NCI-H226 (cell line): Measurements from ENCODE around the gene FHDC1.

Experiments used
- DNase-seq: peaks from one replicate; pipeline ENCODE4 v3.0.0-alpha.2; 2015

FHDC1 gene

DNA sequence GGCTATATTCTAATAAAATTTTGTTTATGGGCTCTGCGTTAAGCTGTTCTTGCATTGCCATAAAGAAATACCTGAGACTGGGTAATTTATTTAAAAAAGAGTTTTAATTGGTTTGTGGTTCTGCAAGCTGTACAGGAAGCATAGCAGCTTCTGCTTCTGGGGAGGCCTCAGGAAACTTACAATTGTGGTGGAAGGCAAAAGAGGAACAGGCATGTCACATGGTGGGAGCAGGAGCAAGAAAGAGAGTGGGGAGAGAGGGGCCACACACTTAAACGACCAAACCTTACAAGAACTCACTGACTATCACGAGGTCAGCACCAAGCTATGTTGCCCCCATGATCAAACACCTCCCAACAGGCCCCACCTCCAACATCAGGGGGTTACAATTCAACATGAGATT is 74.0 kb downstream of the FHDC1 start:
- DNase-seq = no peak

DNA sequence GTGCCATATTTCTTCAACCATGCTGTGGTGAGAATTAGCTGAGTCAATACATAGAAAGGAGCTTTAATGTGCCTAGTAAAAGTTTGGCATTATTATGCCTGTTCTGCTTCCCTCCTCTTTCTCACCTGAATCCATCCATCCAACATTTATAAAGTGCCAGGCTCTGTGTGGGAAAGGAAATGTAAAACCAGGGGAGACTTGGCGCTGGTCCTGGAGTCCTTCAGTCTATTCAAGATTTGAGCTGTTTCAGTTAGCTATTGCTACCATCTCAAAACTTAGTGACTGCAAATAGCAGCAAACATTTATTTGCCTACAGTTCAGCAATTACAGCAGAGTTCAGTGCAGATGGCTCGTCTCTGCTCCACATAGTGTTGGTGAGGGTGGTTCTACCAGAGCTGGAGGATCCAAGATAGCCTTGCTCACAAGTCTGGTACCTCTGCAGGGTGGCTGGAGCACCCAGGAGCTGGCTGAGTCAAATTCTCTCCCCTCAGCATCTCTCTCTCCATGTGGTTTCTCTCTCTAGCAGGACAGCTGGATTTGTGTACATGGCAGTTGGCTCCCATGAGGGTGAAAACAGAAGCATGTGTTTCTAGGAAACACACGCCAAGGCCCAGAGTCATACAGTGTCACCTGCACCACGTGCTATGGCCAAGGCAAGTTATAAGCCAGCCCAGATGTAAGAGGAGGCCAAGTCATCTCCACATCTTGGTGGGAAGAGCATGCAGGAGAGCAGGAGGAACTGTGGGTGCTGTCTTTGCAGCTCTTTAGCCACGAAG is 77.3 kb downstream of the FHDC1 start:
- DNase-seq = no peak

DNA sequence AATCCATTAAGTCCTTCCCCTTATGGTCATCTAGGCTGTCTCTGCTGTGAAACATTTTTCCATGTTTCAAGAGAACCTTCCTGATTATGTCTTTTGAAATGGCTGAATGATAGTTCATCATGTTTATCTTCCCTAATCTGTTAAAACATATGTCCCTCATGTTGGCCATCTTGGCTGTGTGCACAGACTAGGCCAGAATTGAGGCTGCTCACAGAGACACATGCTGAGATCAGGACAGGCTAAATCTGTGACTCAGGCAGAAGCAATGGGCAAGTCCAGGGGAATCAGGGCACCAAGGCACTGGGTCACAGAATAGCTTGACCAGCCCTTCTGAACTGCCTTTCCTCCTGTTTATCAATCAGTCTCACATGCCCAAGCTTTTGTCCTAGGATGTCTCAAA is 78.3 kb downstream of the FHDC1 start:
- no peak for DNase-seq

DNA sequence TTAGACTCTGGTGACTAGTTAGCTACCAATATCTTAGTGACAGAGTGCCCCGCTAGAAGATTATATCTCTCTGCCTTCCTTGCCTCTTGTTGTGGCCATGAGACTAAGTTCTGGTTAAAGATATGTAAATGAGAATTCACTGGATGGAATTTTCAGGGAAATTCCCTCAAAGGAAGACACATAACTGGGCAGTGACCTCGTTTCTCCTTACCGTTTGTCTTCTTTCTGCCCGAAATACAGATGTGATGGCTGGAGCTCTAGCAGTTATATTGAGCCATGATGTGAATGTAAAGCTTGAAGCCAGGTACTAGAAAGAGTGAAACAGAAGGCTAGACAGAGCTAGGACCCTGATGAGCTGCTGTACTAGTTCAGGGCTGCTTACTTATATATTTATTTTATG is 80.5 kb downstream of the FHDC1 start:
- DNase-seq = no peak

DNA sequence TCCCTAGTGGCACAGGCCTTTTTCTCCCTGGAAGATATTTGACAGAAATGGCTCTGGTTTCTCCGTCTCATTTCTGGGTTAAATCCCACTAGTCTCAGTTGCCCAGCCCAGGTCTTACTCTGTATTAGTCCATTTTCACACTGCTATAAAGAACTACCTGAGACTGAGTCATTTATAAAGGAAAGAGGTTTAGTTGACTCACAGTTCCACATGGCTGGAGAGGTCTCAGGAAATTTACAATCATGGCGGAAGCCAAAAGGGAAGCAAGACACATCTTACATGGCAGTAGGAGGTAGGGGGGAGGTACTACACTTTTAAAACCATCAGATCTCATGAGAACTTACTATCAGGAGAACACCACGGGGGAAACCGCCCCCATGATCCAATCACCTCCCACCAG is 81.9 kb downstream of the FHDC1 start:
- no peak for DNase-seq

DNA sequence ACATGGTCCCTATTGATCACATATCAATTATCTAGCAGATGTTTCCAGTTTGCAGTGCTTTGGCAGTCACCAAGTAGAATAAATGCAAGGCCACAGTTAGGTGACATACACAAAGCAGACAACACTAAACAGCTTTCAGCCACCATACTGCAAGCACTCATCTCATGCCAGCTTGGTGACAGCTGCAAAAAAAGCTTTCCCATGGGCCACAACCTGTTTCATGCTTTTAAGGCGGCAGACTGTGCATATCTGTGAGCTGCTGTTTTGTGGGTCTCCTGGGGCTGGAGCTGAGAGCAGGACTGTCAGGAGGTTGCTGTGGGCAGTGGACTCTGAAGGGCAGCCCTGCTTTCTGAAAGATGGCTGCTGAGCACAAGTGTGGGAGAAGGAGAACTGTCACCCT is 82.6 kb downstream of the FHDC1 start:
- DNase-seq = no peak

DNA sequence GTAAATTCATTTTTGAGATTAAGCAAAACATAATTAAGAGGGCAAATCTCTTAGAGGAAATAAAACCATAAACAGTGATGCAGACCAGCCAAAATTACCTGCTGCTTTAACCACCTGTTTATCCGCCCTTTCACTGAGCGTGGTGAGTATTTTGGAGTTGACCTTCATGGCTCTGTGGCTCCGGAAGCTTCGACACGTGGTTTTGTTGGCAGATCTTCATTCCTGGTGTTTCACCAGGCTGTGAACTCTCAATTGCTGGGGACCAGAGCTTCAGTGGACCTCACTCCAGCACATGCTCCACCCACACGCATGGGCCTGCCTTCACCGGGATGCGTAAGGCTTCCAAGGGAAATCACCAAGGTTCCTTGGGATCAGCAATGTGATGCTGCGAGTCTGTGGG is 83.8 kb downstream of the FHDC1 start:
- DNase-seq = no peak

DNA sequence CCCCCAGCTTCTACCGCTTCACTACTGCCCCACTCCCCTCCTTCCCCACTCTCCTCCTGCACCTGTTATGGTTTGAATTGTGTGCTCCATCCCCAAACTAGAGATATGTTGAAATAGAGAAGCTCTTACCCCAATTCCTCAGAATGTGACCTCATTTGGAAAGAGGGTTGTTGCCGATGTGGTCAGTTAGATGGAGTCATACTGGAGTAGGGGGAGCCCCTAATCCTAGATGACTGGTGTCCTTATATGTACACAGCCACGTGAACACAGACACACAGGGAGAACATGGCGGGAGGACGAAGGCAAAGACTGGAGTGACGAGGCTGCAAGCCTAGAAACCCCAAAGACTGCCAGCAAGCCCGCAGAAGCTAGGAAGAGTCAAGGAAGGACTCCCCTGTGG is 84.3 kb downstream of the FHDC1 start:
- DNase-seq = no peak

DNA sequence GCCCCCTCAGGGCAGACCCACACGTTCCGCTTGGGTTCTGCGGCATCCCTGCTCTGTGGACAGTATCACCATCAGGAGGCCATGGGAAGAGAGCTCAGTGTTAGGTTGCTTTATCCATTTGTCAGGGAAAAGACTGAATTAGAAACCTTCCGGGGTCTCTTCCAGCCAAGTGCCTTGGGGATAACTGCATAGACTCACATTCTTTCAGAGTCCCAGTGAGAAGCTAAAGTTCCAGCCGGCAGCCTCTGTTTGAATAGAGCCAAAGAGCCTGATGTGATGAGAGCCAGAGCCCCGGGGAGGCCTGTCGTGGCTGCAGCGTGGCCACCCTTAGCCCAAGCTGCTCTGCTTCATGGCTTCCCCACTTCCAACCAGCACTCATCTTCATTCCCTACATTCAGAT is 85.2 kb downstream of the FHDC1 start:
- no peak for DNase-seq

DNA sequence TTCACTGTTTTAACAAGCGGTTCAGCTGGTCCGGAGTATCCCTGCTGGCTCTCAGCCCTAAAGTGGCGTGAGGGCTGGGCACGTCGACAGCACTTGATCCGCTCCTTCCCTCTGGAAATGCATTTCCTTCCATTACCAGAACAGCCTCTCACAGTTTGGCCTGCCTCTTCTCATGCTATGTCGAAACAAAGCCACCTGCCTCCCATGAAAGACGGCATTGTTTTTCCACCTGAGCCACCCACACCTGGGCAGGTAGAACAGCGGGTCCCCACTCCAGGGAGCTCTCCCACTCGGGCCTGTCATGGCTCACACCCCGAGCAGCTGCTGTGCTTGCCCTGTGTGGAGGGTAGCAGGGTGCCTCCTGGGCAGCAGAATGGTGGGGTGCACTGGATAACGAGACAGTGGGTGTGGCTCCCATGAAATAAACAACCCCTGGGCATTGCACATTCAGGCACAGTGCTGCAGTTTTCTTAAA is 86.2 kb downstream of the FHDC1 start:
- DNase-seq = no peak

DNA sequence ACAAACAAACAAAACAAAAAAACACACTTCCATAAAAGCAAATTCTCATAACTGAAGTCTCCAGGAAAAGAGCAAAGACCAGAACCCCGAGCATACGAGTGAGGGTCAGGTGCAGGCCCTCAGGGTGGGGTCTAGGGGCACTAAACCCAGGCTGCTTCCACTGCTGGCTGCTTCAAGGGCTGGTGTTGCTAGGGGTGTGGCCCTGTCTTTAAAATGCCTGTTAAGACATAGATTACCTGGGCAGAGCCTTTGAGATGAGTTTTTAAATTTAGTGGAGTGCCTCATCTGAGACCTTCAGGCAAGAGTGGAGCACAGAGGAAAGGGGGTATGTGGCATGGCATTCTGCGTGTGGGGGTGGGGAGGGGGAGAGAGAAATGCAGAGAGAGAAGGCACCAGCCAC is 87.0 kb downstream of the FHDC1 start:
- DNase-seq = no peak

DNA sequence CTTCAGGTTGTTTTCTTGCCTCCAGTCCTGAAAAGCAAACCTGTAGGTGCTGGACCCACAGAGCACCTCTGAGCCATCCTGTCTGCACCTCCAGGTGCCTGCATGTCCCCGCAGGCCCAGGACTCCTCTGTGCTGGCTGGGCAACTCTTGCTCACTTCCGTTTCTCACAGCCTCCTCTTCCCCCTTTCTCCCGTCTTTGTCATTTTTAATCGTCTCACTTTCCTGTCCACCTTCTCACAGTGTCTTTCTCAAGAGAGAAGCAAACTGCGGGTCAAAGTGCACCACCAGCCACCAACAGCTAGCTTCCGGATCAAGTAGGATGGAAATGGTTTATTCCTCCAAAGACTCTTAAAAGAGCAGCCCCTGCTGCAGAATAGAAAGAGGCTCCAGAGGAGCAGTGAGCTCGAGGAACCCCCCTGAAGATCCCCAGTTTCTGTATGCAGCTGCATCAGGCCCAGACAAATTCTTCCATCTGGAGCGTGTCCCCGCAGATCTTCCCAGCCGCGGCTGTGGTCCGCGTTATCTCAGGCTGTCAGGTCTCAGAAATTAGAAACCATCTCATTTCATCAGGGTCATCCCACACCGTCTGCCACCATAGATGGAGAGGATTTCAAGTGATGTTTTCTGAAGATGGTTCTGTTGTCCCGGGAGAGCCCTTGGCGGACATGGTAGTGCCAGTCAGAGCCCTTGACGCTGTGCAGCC is 87.7 kb downstream of the FHDC1 start:
- DNase-seq = no peak

DNA sequence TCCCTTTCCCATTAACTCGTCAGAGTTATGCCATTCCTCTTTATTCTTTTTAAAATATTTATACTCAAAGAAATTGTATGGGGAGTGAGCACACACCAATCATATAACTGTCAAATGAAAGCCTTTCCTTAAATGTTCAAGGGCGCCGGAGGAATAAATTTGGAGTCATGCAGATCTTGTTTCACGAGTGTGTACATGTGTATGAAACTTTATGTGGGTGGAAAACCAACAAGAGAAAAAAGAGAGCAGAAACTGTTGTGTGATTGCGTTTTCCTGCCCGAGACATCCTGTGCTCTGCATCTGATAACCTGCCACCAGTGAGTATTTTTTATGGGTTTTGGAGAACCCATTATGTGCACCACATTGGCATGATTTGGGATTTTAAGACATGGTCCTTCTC is 88.3 kb downstream of the FHDC1 start:
- DNase-seq = no peak

DNA sequence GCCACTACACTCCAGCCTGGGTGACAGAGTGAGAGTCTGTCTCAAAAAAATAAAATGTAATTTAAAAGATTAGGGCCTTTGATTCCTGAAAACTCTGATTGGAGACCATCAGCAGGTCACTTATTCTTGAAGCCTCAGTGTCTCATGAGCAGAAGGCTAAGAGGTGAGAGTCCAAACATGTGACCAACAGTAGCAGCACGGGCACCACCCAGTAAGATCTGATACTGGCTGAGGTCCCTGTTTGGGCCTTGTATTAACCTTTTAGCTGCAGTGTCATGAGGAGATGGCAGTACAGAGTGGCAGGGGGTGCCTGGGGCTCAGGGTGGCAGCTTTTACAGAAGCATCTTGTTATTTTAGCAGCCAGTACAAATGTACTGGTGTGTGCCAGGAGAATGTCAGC is 89.3 kb downstream of the FHDC1 start:
- no peak for DNase-seq

DNA sequence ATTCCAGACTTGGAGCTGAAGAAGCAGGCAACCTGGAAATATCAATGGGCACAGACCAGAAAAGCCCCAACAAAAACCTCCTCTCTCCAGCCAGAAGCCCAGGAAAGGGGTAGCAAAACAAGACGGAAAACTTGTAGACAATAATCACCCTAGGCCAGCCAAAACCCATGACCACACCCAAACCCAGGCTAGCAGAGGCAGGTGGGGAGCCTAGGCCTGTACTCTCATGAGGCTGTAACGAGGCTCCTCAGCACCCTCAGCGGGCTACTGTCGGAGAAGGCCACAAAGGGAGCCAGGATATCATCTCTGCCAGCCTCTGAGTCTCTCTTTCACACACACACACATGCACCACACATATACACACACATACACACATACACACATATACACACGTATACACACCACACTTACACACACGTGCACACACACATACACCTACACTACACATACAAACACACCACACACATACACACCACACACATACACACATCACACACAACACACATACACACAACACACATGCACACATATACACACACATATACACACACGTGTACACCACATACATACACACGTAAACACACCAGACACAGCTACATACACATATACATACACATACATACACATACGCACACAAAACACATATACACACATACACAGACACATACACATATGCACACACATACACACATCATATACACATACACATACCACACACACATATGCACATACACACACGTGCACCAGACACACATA is 90.6 kb downstream of the FHDC1 start:
- no peak for DNase-seq

DNA sequence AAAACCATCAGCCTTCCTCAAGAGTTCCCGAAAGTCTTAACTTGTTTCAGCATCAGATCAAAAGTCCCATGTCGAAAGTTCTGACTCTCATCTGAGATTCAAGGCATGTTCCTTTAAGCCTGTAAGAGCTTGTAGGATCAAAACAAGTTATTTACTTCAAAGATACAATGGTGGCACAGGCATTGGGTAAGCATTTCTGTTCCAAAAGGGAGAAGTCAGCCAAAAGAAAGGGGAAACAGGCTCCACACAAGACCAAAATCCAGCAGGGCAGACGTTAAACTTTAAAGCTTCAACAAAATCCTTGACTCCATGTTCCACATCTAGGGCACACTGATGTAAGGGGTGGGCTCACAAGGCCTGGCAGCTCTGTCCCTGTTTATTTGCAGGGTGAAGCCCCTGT is 91.7 kb downstream of the FHDC1 start:
- DNase-seq = no peak

DNA sequence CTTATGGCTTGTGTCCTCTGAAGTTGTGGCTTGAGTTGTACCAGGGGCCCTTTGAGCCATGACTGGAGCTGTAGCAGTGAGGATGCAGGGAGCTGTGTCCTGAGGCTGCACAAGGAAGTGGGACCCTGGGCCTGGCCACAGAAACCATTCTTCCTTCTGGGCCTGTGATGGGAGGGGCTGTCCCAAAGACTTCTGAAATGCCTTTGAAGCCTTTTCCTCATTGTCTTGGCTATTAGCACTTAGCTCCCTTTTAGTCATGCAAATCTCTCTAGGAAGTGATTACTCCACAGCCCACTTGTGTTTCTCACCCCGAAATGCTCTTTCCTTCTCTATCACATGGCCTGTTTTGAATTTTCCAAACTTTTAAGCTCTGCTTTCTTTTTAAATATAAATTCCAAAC is 92.4 kb downstream of the FHDC1 start:
- no peak for DNase-seq
